ENCODE data around the gene MVK.

GRCh38 chr12:109608270-109608669 lies 34.7 kb downstream of the MVK start:
- TF ChIP-seq CTCF (IDR thresholded peaks at IDR 0.05; ENCODE audit: low read length): no peak
- no peak for TF ChIP-seq EZH2 (IDR thresholded peaks at IDR 0.05; ENCODE audit: borderline replicate concordance, low read length)

Measured in OCI-LY1 (cell line).